HCT116 (cell line): ENCODE measurements around the gene ESAM. TPM values are rescaled to one million over a fixed set of nuclear protein-coding genes. Genes with fewer than 3 reads are reported as not detected.

Experiments used
- ATAC-seq: fragments of 200-7000 bp; cut with Tn5 transposase; 2 replicates; pipeline ENCODE4 v1.9.1; 2020; ENCODE audit warnings: mild to moderate bottlenecking, moderate library complexity
- BruUV-seq: library from RNA; stranded (reverse); fragments of 400-500 nt; replicated peaks from 2 replicates; lab custom pipeline; 2021; lab: Mats Ljungman, UMichigan
- CTCF ChIA-PET: fragments of 300-600 bp; sonication (Branson Sonifier 250); formaldehyde crosslinking; loops from one replicate; lab custom pipeline; 2021; ENCODE audit warnings: antibody characterized with exemption; lab: Charles Lee
- POLR2A ChIA-PET: fragments of 300-600, 350-600 bp; sonication (Branson Sonifier 250); formaldehyde crosslinking; loops from one replicate; lab custom pipeline; 2021; ENCODE audit warnings: antibody characterized with exemption; lab: Charles Lee
- RAD21 ChIA-PET, 2 experiments: fragments of 300-600 bp; sonication (Branson Sonifier 250); formaldehyde crosslinking; loops; one replicate each; lab custom pipeline; 2023; ENCODE audit warnings: low total read pairs in 2 of 2; ENCODE audit not compliant: uncharacterized antibody in 2 of 2, unreplicated experiment in 2 of 2, low non-redundant PET in 1 of 2; lab: Charles Lee
- DNase-seq: peaks from one replicate; pipeline ENCODE4 v3.0.0-alpha.2; 2010; ENCODE audit warnings: low read depth, low spot score
- H2AFZ ChIP-seq: fragments of 200-600 bp; shearing (Covaris generic), sonication (generic); 2 replicates; pipeline ENCODE4 v1.6.1; 2017; ENCODE audit warnings: low read depth, mixed run types, mixed read lengths, antibody characterized with exemption, low read length; ENCODE audit not compliant: poor library complexity, severe bottlenecking
- H3K27ac ChIP-seq: 2 replicates; pipeline ENCODE4 v1.5.1; 2012; ENCODE audit warnings: low read depth, low read length
- H3K27me3 ChIP-seq: fragments of 200-600 bp; sonication (generic); 2 replicates; pipeline ENCODE4 v1.6.1; 2016; ENCODE audit warnings: mixed run types, low read length, mixed read lengths; ENCODE audit not compliant: insufficient read depth
- H3K36me3 ChIP-seq, 2 experiments: fragments of 200-500 bp in 1 of 2; fragments of 200-600 bp in 1 of 2; sonication (Bioruptor generic) in 1 of 2; sonication (generic) in 1 of 2; 2 replicates each; pipeline versions ENCODE4 v1.5.1 to v1.6.1; 2014 to 2016; ENCODE audit warnings: low read length in 2 of 2, inconsistent platforms in 1 of 2, mixed read lengths in 1 of 2, mixed run types in 1 of 2; ENCODE audit not compliant: insufficient read depth in 2 of 2, control insufficient read depth in 1 of 2
- H3K4me1 ChIP-seq, 2 experiments: fragments of 200-600 bp in 1 of 2; sonication (generic) in 1 of 2; 2 replicates each; pipeline versions ENCODE4 v1.5.1 to v1.6.1; 2012 to 2017; ENCODE audit warnings: low read length in 2 of 2, inconsistent platforms in 1 of 2, mild to moderate bottlenecking in 1 of 2, mixed read lengths in 1 of 2, mixed run types in 1 of 2, moderate library complexity in 1 of 2; ENCODE audit not compliant: insufficient read depth in 2 of 2, control insufficient read depth in 1 of 2
- H3K4me2 ChIP-seq: fragments of 200-600 bp; sonication (generic); 2 replicates; pipeline ENCODE4 v1.6.1; 2017; ENCODE audit warnings: mixed run types, low read length, mixed read lengths
- H3K4me3 ChIP-seq, 2 experiments: fragments of 200-600 bp in 1 of 2; sonication (generic) in 1 of 2; replicated peaks in 1 of 2; 2 replicates each; pipeline ENCODE4 v1.5.1; 2011 to 2016; ENCODE audit warnings: low read length in 2 of 2, control low read depth in 1 of 2, low read depth in 1 of 2, mild to moderate bottlenecking in 1 of 2, mixed read lengths in 1 of 2, mixed run types in 1 of 2
- H3K79me2 ChIP-seq: fragments of 200-600 bp; sonication (generic); 2 replicates; pipeline ENCODE4 v1.6.1; 2017; ENCODE audit warnings: mild to moderate bottlenecking, mixed run types, low read length, moderate library complexity, mixed read lengths; ENCODE audit not compliant: insufficient read depth
- H3K9ac ChIP-seq: fragments of 200-600 bp; sonication (generic); 2 replicates; pipeline ENCODE4 v1.6.1; 2016; ENCODE audit warnings: low read length, mixed read lengths
- H3K9me2 ChIP-seq: fragments of 200-600 bp; sonication (generic), shearing (Covaris generic); 2 replicates; pipeline ENCODE4 v1.6.1; 2017; ENCODE audit warnings: mixed run types, mild to moderate bottlenecking, moderate library complexity; ENCODE audit not compliant: insufficient read depth
- H3K9me3 ChIP-seq, 2 experiments: fragments of 200-500 bp in 1 of 2; fragments of 200-600 bp in 1 of 2; sonication (Bioruptor generic) in 1 of 2; sonication (generic) in 1 of 2; 2 replicates each; pipeline ENCODE4 v1.6.1; 2014 to 2017; ENCODE audit warnings: low read length in 2 of 2, mixed read lengths in 2 of 2, inconsistent platforms in 1 of 2, low read depth in 1 of 2, mild to moderate bottlenecking in 1 of 2, mixed run types in 1 of 2, moderate library complexity in 1 of 2; ENCODE audit not compliant: control insufficient read depth in 1 of 2, insufficient read depth in 1 of 2
- H4K20me1 ChIP-seq: fragments of 200-600 bp; sonication (generic), shearing (Covaris generic); 2 replicates; pipeline ENCODE4 v1.6.1; 2017; ENCODE audit warnings: mixed run types, mild to moderate bottlenecking, moderate library complexity; ENCODE audit not compliant: insufficient read depth
- JUND ChIP-seq: IDR thresholded peaks from 2 replicates; pipeline ENCODE4 v1.6.1; 2012
- intact Hi-C: fragments of 100-400 bp; cut with micrococcal nuclease; formaldehyde crosslinking; loops from 2 replicates; pipeline ENCODE4 v1.10.0; 2022
- total RNA-seq: library from RNA; stranded (reverse); gene quantifications from one replicate; pipeline ENCODE4 v1.2.1, GENCODE V29; 2021; ENCODE audit not compliant: unreplicated experiment
- TF ChIP-seq, protein P1 (sequence below): IDR thresholded peaks from 2 replicates; pipeline ENCODE4 v1.6.1; 2012
- TF ChIP-seq, protein P2 (sequence below): IDR thresholded peaks from 2 replicates; pipeline ENCODE4 v1.6.1; 2012; ENCODE audit warnings: low read depth

Gene ESAM
- total RNA-seq, 1 experiment from 2014 or later: 6.1 TPM

DNA sequence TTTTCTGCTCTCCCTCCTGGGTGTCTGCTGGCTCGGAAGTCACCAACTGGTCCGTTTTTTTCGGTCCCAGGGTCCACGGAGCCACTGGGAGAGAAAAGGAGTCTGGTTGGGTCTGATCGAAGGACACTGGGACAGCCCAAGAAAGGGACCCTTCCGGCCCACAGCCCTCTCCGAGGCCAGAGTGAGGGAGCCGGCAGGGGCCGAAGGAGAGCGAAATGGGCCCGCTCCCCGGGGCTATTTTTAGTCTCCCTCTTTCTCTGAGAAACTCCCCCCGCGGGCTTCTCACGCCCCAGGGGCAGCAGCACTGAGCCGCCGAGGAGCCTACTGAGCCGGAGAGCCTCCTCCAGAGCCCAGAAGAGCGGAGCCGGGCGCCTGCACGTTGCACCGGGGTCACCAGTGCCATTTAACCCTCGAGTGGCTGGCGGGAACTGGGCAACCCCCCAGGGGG lies 1.9 kb downstream of the ESAM start:
- POLR2A ChIA-PET: no interaction called here

More for the DNA sequence above, 1.9 kb downstream of the ESAM start:
- Histone ChIP-seq H4K20me1 (no peaks in the 10 kb centered on the region; the same call in 1 of the 2 replicates), H3K4me2 (no peak overlapping the region), H3K9ac (no peak overlapping the region), H3K9me2 (no peaks in the 10 kb centered on the region), H3K4me1 (peaks cover 20 to 40% of the 10 kb centered on the region in 2 experiments), H3K27ac (no peak overlapping the region), H3K36me3 (no peaks in the 10 kb centered on the region)
- DNase-seq: no peak
- no TSS peak for BruUV-seq
- TF ChIP-seq, protein P1, sequence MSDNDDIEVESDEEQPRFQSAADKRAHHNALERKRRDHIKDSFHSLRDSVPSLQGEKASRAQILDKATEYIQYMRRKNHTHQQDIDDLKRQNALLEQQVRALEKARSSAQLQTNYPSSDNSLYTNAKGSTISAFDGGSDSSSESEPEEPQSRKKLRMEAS: no peak
- no peak for TF ChIP-seq JUND
- TF ChIP-seq, protein P2, sequence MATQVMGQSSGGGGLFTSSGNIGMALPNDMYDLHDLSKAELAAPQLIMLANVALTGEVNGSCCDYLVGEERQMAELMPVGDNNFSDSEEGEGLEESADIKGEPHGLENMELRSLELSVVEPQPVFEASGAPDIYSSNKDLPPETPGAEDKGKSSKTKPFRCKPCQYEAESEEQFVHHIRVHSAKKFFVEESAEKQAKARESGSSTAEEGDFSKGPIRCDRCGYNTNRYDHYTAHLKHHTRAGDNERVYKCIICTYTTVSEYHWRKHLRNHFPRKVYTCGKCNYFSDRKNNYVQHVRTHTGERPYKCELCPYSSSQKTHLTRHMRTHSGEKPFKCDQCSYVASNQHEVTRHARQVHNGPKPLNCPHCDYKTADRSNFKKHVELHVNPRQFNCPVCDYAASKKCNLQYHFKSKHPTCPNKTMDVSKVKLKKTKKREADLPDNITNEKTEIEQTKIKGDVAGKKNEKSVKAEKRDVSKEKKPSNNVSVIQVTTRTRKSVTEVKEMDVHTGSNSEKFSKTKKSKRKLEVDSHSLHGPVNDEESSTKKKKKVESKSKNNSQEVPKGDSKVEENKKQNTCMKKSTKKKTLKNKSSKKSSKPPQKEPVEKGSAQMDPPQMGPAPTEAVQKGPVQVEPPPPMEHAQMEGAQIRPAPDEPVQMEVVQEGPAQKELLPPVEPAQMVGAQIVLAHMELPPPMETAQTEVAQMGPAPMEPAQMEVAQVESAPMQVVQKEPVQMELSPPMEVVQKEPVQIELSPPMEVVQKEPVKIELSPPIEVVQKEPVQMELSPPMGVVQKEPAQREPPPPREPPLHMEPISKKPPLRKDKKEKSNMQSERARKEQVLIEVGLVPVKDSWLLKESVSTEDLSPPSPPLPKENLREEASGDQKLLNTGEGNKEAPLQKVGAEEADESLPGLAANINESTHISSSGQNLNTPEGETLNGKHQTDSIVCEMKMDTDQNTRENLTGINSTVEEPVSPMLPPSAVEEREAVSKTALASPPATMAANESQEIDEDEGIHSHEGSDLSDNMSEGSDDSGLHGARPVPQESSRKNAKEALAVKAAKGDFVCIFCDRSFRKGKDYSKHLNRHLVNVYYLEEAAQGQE: no peak
- TF ChIP-seq, all 23 proteins: peak for 0
- intact Hi-C loops: no loop called here
- H2AFZ ChIP-seq: no peak overlapping the region
- no peak overlapping the region for H3K4me3 ChIP-seq
- H3K79me2 ChIP-seq: no peaks in the 10 kb centered on the region
- H3K9me3 ChIP-seq: no peaks in the 10 kb centered on the region
- CTCF ChIA-PET: interaction anchor here (0.8 kb wide), 1 partner anchor 10 kb away, joined by 3 read pairs; no protein-coding TSS in a partner anchor
- no peak for ATAC-seq
- H3K27me3 ChIP-seq: no peaks in the 10 kb centered on the region
- RAD21 ChIA-PET: no interaction called here
